ENCODE results near the gene MEOX1.

Gene MEOX1

GRCh38 chr17:43679911-43680310 is 18.2 kb upstream of the MEOX1 start:
- DNase-seq = no peak

- no peak for DNase-seq
Observed at GRCh38 chr17:43679401-43679800, 17.7 kb upstream of the MEOX1 start.

GRCh38 chr17:43676471-43676870 is 14.7 kb upstream of the MEOX1 start:
- no peak for DNase-seq

GRCh38 chr17:43674394-43674793 is 12.7 kb upstream of the MEOX1 start:
- DNase-seq = no peak

- peak; percentile 56 for DNase-seq
Observed at GRCh38 chr17:43673516-43674323, 12.0 kb upstream of the MEOX1 start.

- no peak for DNase-seq
Observed at GRCh38 chr17:43671755-43672519, 10.2 kb upstream of the MEOX1 start.

GRCh38 chr17:43671031-43671692 is 9.4 kb upstream of the MEOX1 start:
- DNase-seq = no peak

- no peak for DNase-seq
Observed at GRCh38 chr17:43670645-43671030, 8.9 kb upstream of the MEOX1 start.

GRCh38 chr17:43669971-43670644 is 8.4 kb upstream of the MEOX1 start:
- DNase-seq = no peak

- DNase-seq = no peak
Observed at GRCh38 chr17:43667947-43668348, 6.2 kb upstream of the MEOX1 start.

GRCh38 chr17:43667506-43667905 is 5.8 kb upstream of the MEOX1 start:
- DNase-seq = no peak

GRCh38 chr17:43665937-43666236 is 4.2 kb upstream of the MEOX1 start:
- no peak for DNase-seq

- DNase-seq = no peak
Observed at GRCh38 chr17:43665084-43665936, 3.6 kb upstream of the MEOX1 start.

- DNase-seq = no peak
Observed at GRCh38 chr17:43664096-43664495, 2.4 kb upstream of the MEOX1 start.

- DNase-seq = no peak
Observed at GRCh38 chr17:43663383-43663782, 1.7 kb upstream of the MEOX1 start.

GRCh38 chr17:43662413-43663141 is 855 bp upstream of the MEOX1 start:
- DNase-seq = no peak

- DNase-seq = no peak
Observed at GRCh38 chr17:43660816-43661493, 767 bp downstream of the MEOX1 start.

GRCh38 chr17:43659823-43660617 is 1.7 kb downstream of the MEOX1 start:
- no peak for DNase-seq

GRCh38 chr17:43658900-43659299 is 2.8 kb downstream of the MEOX1 start:
- DNase-seq = no peak

GRCh38 chr17:43655693-43656255 is 5.9 kb downstream of the MEOX1 start:
- DNase-seq = no peak

Data from CD4-positive, alpha-beta T cell treated with Interferon gamma for 1 hour (primary cell).